PC-3 (cell line): ENCODE data around the gene CTNND2. TPM values are rescaled to one million over a fixed set of nuclear protein-coding genes. Genes with fewer than 3 reads are reported as not detected.

ENCODE experiments used
- ATAC-seq: fragments of 200-7000 bp; cut with Tn5 transposase; 2 replicates; pipeline ENCODE4 v1.9.1; 2020; ENCODE audit warnings: mild to moderate bottlenecking, moderate library complexity
- BruUV-seq: library from RNA; stranded (reverse); fragments of 400-500 nt; replicated peaks from 2 replicates; lab custom pipeline; 2021; lab: Mats Ljungman, UMichigan
- CTCF ChIA-PET: fragments of 300-600 bp; sonication (Branson Sonifier 250); formaldehyde crosslinking; loops from one replicate; lab custom pipeline; 2022; ENCODE audit warnings: antibody characterized with exemption; lab: Charles Lee
- POLR2A ChIA-PET: fragments of 300-600 bp; sonication (Branson Sonifier 250); formaldehyde crosslinking; loops from one replicate; lab custom pipeline; 2022; ENCODE audit warnings: antibody characterized with exemption; ENCODE audit not compliant: unreplicated experiment; lab: Charles Lee
- DNase-seq: peaks from one replicate; pipeline ENCODE4 v3.0.0-alpha.2; 2015
- H2AFZ ChIP-seq: fragments of 300-600 bp; sonication (generic); 2 replicates; pipeline ENCODE4 v1.6.0; 2016; ENCODE audit warnings: antibody characterized with exemption, low read length
- H3F3A ChIP-seq: fragments of 300-600 bp; sonication (generic); one replicate; pipeline ENCODE4 v1.6.0; 2017; ENCODE audit warnings: antibody characterized with exemption, low read length, control low read depth, mild to moderate bottlenecking; ENCODE audit not compliant: unreplicated experiment
- H3K27ac ChIP-seq: fragments of 300-600 bp; sonication (generic); 2 replicates; pipeline ENCODE4 v1.5.1; 2016; ENCODE audit warnings: mild to moderate bottlenecking, low read length
- H3K27me3 ChIP-seq: fragments of 300-600 bp; sonication (generic); 2 replicates; pipeline ENCODE4 v1.6.1; 2016; ENCODE audit warnings: low read length, mixed read lengths
- H3K36me3 ChIP-seq: fragments of 300-600 bp; sonication (generic); 2 replicates; pipeline ENCODE4 v1.6.1; 2016; ENCODE audit warnings: low read depth, mixed run types, low read length, mixed read lengths
- H3K4me1 ChIP-seq: fragments of 300-600 bp; sonication (generic); 2 replicates; pipeline ENCODE4 v1.5.1; 2016; ENCODE audit warnings: low read length; ENCODE audit not compliant: insufficient read depth
- H3K4me2 ChIP-seq: fragments of 300-600 bp; sonication (generic); 2 replicates; pipeline ENCODE4 v1.6.0; 2016; ENCODE audit warnings: low read length
- H3K4me3 ChIP-seq: fragments of 300-600 bp; sonication (generic); 2 replicates; pipeline ENCODE4 v1.5.1; 2016; ENCODE audit warnings: mild to moderate bottlenecking, low read length, mixed read lengths
- H3K79me2 ChIP-seq: fragments of 300-600 bp; sonication (generic); 2 replicates; pipeline ENCODE4 v1.6.1; 2017; ENCODE audit warnings: low read length, mixed read lengths
- H3K9ac ChIP-seq: fragments of 300-600 bp; sonication (generic); 2 replicates; pipeline ENCODE4 v1.6.0; 2016; ENCODE audit warnings: mild to moderate bottlenecking, low read length
- H3K9me2 ChIP-seq: fragments of 300-600 bp; sonication (generic); replicated peaks from 2 replicates; pipeline ENCODE4 v1.6.1; 2016; ENCODE audit warnings: mixed run types, low read length, mixed read lengths
- H3K9me3 ChIP-seq: fragments of 300-600 bp; sonication (generic); 2 replicates; pipeline ENCODE4 v1.6.1; 2016; ENCODE audit warnings: low read length, mixed read lengths
- H4K20me1 ChIP-seq: fragments of 300-600 bp; sonication (generic); 2 replicates; pipeline ENCODE4 v1.6.1; 2016; ENCODE audit warnings: low read length, mixed read lengths
- CTCF ChIP-seq: fragments of 300-600 bp; sonication (generic); conservative IDR thresholded peaks from 2 replicates; pipeline ENCODE4 v1.5.1; 2017; ENCODE audit warnings: antibody characterized with exemption, low read depth, mild to moderate bottlenecking, low read length
- EZH2 ChIP-seq: fragments of 300-600 bp; sonication (generic); IDR thresholded peaks from one replicate; pipeline ENCODE4 v1.6.1; 2017; ENCODE audit warnings: antibody characterized with exemption, mild to moderate bottlenecking, low read length; ENCODE audit not compliant: unreplicated experiment
- EZH2phosphoT487 ChIP-seq: fragments of 300-600 bp; sonication (generic); IDR thresholded peaks from 2 replicates; pipeline ENCODE4 v1.6.1; 2018; ENCODE audit warnings: mild to moderate bottlenecking, antibody characterized with exemption, low read length, borderline replicate concordance
- intact Hi-C: fragments of 100-400 bp; cut with micrococcal nuclease; formaldehyde crosslinking; loops from 2 replicates; pipeline ENCODE4 v1.9.0; 2023
- total RNA-seq: library from RNA; depleted of rRNA; stranded (reverse); fragments of >200 nt; gene quantifications from 2 replicates; pipeline ENCODE4 v1.2.3, GENCODE V29; 2014

CTNND2 gene
- total RNA-seq, 1 experiment from 2014 or later: 1.8 TPM

DNA sequence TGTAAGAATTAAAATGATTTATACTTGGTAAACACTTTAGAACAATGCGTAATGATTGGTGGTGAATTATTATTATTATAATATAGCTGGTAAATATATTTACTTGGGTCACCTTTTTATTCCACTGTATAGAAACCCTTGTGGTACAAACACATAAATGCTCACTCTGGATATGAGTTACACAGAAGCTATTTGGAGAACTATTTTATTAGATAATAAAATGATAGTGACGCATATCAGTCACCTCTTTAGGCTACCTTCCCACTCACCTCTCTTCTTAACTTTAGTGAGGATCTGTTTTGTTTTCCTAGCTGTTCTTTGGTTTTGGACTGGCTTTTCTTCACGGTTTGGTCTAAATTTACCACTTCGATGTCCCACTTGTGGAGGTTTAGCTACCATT lies 605.4 kb downstream of the CTNND2 start:
- DNase-seq (peak; percentile 70), ATAC-seq (peak; percentile 96)
- Histone ChIP-seq H3K4me2 (peak overlapping the region; percentile 1; the same call in 1 of the 2 replicates), H3K79me2 (no peaks in the 10 kb centered on the region), H3K36me3 (no peaks in the 10 kb centered on the region), H3K27ac (no peak overlapping the region), H3K4me3 (no peak overlapping the region), H3F3A (no peaks in the 10 kb centered on the region), H3K27me3 (peaks cover 14% of the 10 kb centered on the region; the same call in 1 of the 2 replicates), H3K9me3 (no peaks in the 10 kb centered on the region), H3K4me1 (peaks cover 8% of the 10 kb centered on the region), H2AFZ (no peak overlapping the region), H4K20me1 (no peaks in the 10 kb centered on the region), H3K9ac (no peak overlapping the region), H3K9me2 (no peaks in the 10 kb centered on the region)
- POLR2A ChIA-PET: no interaction called here
- no TSS peak for BruUV-seq
- TF ChIP-seq EZH2: no peak
- TF ChIP-seq EZH2phosphoT487: no peak
- TF ChIP-seq CTCF: no peak
- intact Hi-C loops: loop anchor here (10.0 kb wide), 1 partner anchor 86 kb away; no protein-coding TSS in a partner anchor
- CTCF ChIA-PET: interaction anchor here (0.6 kb wide), 1 partner anchor 440 kb away, joined by 3 read pairs; no protein-coding TSS in a partner anchor

GRCh38 chr5:11293523-11293922 lies 610.7 kb downstream of the CTNND2 start:
- Histone ChIP-seq H3K4me2 (peak overlapping the region; percentile 11; the same call in 1 of the 2 replicates), H3K36me3 (no peaks in the 10 kb centered on the region), H3K27ac (no peak overlapping the region), H4K20me1 (no peaks in the 10 kb centered on the region), H3K79me2 (no peaks in the 10 kb centered on the region), H3F3A (no peaks in the 10 kb centered on the region), H3K9me2 (no peaks in the 10 kb centered on the region), H3K4me3 (no peak overlapping the region), H3K4me1 (peaks cover 8% of the 10 kb centered on the region; the same call in 1 of the 2 replicates), H3K9ac (no peak overlapping the region), H2AFZ (no peak overlapping the region), H3K9me3 (no peaks in the 10 kb centered on the region), H3K27me3 (peaks cover 16% of the 10 kb centered on the region)
- DNase-seq: peak; percentile 62
- TF ChIP-seq EZH2: no peak
- CTCF ChIA-PET: no interaction called here
- no TSS peak for BruUV-seq
- intact Hi-C loops: loop anchor here (10.0 kb wide), 1 partner anchor 91 kb away; no protein-coding TSS in a partner anchor
- ATAC-seq: peak; percentile 84
- POLR2A ChIA-PET: no interaction called here

GRCh38 chr5:11292648-11293356 lies 611.4 kb downstream of the CTNND2 start:
- ChIA-PET POLR2A (no interaction called here), CTCF (no interaction called here)
- ATAC-seq: peak; percentile 22; the same call in 1 of the 2 replicates
- no peaks in the 10 kb centered on the region for H3K36me3 ChIP-seq
- peaks cover 23% of the 10 kb centered on the region for H3K27me3 ChIP-seq
- no peak overlapping the region for H3K27ac ChIP-seq
- no peak for TF ChIP-seq EZH2phosphoT487
- no peak for TF ChIP-seq EZH2
- TF ChIP-seq CTCF: no peak
- no peak overlapping the region for H3K4me3 ChIP-seq
- no peaks in the 10 kb centered on the region for H3K9me3 ChIP-seq
- BruUV-seq: no TSS peak
- H2AFZ ChIP-seq: no peak overlapping the region
- H3K4me2 ChIP-seq: no peak overlapping the region
- DNase-seq: no peak
- intact Hi-C loops: loop anchor here (10.0 kb wide), 1 partner anchor 92 kb away; no protein-coding TSS in a partner anchor
- H3K9ac ChIP-seq: no peak overlapping the region
- no peaks in the 10 kb centered on the region for H4K20me1 ChIP-seq
- no peaks in the 10 kb centered on the region for H3F3A ChIP-seq
- no peaks in the 10 kb centered on the region for H3K79me2 ChIP-seq
- H3K4me1 ChIP-seq: peaks cover 6% of the 10 kb centered on the region; the same call in 1 of the 2 replicates
- no peaks in the 10 kb centered on the region for H3K9me2 ChIP-seq
